SK-N-SH treated with all-trans-retinoic acid at 6 μM for 48 hours (cell line): Measurements from ENCODE around the gene ENOSF1.
A peak's percentile ranks its signal among the peaks of the same experiment; 100 is the strongest.

ENCODE experiments used
- ATAC-seq: fragments of 200-7000 bp; cut with Tn5 transposase; 3 replicates; pipeline ENCODE4 v1.9.1; 2020; ENCODE audit warnings: mild to moderate bottlenecking, moderate library complexity
- ARNTL ChIP-seq: fragments of 450-650 bp; formaldehyde crosslinking; IDR thresholded peaks from 2 replicates; pipeline ENCODE4 v1.5.0; 2020; ENCODE audit warnings: low read depth, mild to moderate bottlenecking, moderate library complexity, borderline replicate concordance
- BACH2 ChIP-seq: fragments of 250-450 bp; sonication (Bioruptor Pico); IDR thresholded peaks from 2 replicates; pipeline ENCODE4 v1.9.0; 2021; ENCODE audit warnings: mild to moderate bottlenecking, borderline replicate concordance
- CSDC2 ChIP-seq: fragments of 250-450 bp; sonication (Bioruptor Pico); IDR thresholded peaks from 2 replicates; pipeline ENCODE4 v1.5.0; 2020; ENCODE audit warnings: mild to moderate bottlenecking, moderate library complexity
- ESRRG ChIP-seq: fragments of 250-450 bp; sonication (Bioruptor Pico); IDR thresholded peaks from 2 replicates; pipeline ENCODE4 v1.6.1; 2021; ENCODE audit warnings: mild to moderate bottlenecking
- GLIS3 ChIP-seq: fragments of 250-450 bp; sonication (Bioruptor Pico); IDR thresholded peaks from 2 replicates; pipeline ENCODE4 v1.5.0; 2020; ENCODE audit warnings: mild to moderate bottlenecking, moderate library complexity
- ISL1 ChIP-seq: fragments of 250-450 bp; sonication (Bioruptor Pico); IDR thresholded peaks from 2 replicates; pipeline ENCODE4 v2.1.2; 2022; ENCODE audit warnings: mild to moderate bottlenecking, moderate library complexity
- OSR1 ChIP-seq: fragments of 250-450 bp; sonication (Bioruptor Pico); IDR thresholded peaks from 2 replicates; pipeline ENCODE4 v1.8.0; 2022; ENCODE audit warnings: moderate library complexity, mild to moderate bottlenecking, inconsistent platforms
- PPARA ChIP-seq: fragments of 250-450 bp; sonication (Bioruptor Pico); IDR thresholded peaks from 2 replicates; pipeline ENCODE4 v1.5.0; 2020; ENCODE audit warnings: mild to moderate bottlenecking, borderline replicate concordance
- RARB ChIP-seq: fragments of 250-450 bp; sonication (Bioruptor Pico); IDR thresholded peaks from 2 replicates; pipeline ENCODE4 v1.8.0; 2021; ENCODE audit warnings: mild to moderate bottlenecking, moderate library complexity
- SNAI2 ChIP-seq: fragments of 250-450 bp; sonication (Bioruptor Pico); IDR thresholded peaks from 2 replicates; pipeline ENCODE4 v1.5.0; 2020; ENCODE audit warnings: mild to moderate bottlenecking, moderate library complexity
- TCF4 ChIP-seq: fragments of 250-450 bp; sonication (Bioruptor Pico); IDR thresholded peaks from 2 replicates; pipeline ENCODE4 v1.8.0; 2021; ENCODE audit warnings: mild to moderate bottlenecking, moderate library complexity, borderline replicate concordance
- TOX ChIP-seq: fragments of 250-450 bp; sonication (Bioruptor Pico); IDR thresholded peaks from 2 replicates; pipeline ENCODE4 v1.8.0; 2021; ENCODE audit warnings: mild to moderate bottlenecking, moderate library complexity, borderline replicate concordance
- ZC3H10 ChIP-seq: fragments of 250-450 bp; sonication (Bioruptor Pico); IDR thresholded peaks from 2 replicates; pipeline ENCODE4 v1.5.1; 2021; ENCODE audit warnings: mild to moderate bottlenecking, moderate library complexity
- ZFP3 ChIP-seq: fragments of 250-450 bp; sonication (Bioruptor Pico); IDR thresholded peaks from 2 replicates; pipeline ENCODE4 v1.5.0; 2020; ENCODE audit warnings: mild to moderate bottlenecking, moderate library complexity
- ZNF565 ChIP-seq: fragments of 450-650 bp; formaldehyde crosslinking; conservative IDR thresholded peaks from 2 replicates; pipeline ENCODE4 v1.5.0; 2020; ENCODE audit warnings: low read depth, mild to moderate bottlenecking, moderate library complexity
- ZNF8 ChIP-seq: fragments of 450-650 bp; formaldehyde crosslinking; IDR thresholded peaks from 2 replicates; pipeline ENCODE4 v1.5.0; 2020; ENCODE audit warnings: mild to moderate bottlenecking, moderate library complexity
- TF ChIP-seq, protein P1 (sequence below): fragments of 250-450 bp; sonication (Bioruptor Pico); IDR thresholded peaks from 2 replicates; pipeline ENCODE4 v1.5.1; 2020; ENCODE audit warnings: low read depth, mild to moderate bottlenecking, moderate library complexity
- TF ChIP-seq, protein P2 (sequence below): fragments of 250-450 bp; sonication (Bioruptor Pico); IDR thresholded peaks from 2 replicates; pipeline ENCODE4 v1.8.0; 2021; ENCODE audit warnings: low read depth, mild to moderate bottlenecking, moderate library complexity, borderline replicate concordance
- TF ChIP-seq, protein P3 (sequence below): fragments of 250-450 bp; sonication (Bioruptor Pico); IDR thresholded peaks from 2 replicates; pipeline ENCODE4 v1.5.0; 2020; ENCODE audit warnings: mild to moderate bottlenecking, moderate library complexity
- TF ChIP-seq, protein P4 (sequence below): fragments of 250-450 bp; sonication (Bioruptor Pico); IDR thresholded peaks from 2 replicates; pipeline ENCODE4 v1.8.0; 2020; ENCODE audit warnings: mild to moderate bottlenecking, moderate library complexity, borderline replicate concordance
- TF ChIP-seq, protein P5 (sequence below): fragments of 250-450 bp; sonication (Bioruptor Pico); IDR thresholded peaks from 2 replicates; pipeline ENCODE4 v1.5.1; 2021; ENCODE audit warnings: mild to moderate bottlenecking, moderate library complexity

The ENOSF1 gene

DNA sequence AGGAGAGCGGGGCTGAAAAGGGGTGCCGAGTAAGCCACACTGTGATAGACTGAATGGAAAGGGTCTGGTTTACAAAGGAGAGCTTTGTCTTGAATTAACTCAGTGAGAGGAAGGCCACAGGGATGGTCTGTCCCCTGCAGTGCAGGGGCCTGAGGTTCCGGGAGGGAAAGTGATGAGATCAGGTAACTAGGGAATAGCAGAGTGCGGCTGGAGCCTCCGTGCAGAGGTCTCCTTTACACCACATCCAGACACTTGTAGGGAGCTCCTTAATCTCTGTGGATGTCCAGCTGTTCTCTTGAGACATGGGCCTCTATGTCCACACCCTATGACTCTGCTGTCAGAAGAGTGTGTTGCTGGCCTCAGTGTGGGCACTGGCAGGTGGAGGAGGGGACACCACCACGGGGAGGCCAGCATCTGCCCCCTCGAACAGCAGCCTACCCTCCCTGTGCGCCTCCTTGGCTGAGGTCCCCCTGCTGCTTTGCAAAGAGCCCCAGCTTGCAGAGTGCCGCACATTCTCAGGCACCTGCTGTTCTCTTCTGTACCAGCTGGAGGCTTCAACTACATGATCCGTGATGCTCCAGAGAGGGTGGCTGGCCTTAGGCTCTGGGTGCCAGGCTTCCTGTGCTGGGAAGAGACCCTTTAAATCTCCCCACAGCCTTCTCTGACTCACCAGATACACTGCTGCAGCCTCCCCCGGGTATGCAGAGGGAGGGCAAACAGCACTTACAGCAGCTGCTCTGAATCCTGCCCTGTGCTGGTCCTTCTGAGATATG lies 25.9 kb downstream of the ENOSF1 start:
- TF ChIP-seq ZNF565 (CRISPR knock-in tag) (no peak), CSDC2 (CRISPR knock-in tag) (no peak), ISL1 (CRISPR knock-in tag) (no peak), PPARA (CRISPR knock-in tag) (no peak)
- TF ChIP-seq, protein P1, sequence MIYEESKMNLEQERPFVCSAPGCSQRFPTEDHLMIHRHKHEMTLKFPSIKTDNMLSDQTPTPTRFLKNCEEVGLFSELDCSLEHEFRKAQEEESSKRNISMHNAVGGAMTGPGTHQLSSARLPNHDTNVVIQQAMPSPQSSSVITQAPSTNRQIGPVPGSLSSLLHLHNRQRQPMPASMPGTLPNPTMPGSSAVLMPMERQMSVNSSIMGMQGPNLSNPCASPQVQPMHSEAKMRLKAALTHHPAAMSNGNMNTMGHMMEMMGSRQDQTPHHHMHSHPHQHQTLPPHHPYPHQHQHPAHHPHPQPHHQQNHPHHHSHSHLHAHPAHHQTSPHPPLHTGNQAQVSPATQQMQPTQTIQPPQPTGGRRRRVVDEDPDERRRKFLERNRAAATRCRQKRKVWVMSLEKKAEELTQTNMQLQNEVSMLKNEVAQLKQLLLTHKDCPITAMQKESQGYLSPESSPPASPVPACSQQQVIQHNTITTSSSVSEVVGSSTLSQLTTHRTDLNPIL, result no peak
- TF ChIP-seq, protein P2, sequence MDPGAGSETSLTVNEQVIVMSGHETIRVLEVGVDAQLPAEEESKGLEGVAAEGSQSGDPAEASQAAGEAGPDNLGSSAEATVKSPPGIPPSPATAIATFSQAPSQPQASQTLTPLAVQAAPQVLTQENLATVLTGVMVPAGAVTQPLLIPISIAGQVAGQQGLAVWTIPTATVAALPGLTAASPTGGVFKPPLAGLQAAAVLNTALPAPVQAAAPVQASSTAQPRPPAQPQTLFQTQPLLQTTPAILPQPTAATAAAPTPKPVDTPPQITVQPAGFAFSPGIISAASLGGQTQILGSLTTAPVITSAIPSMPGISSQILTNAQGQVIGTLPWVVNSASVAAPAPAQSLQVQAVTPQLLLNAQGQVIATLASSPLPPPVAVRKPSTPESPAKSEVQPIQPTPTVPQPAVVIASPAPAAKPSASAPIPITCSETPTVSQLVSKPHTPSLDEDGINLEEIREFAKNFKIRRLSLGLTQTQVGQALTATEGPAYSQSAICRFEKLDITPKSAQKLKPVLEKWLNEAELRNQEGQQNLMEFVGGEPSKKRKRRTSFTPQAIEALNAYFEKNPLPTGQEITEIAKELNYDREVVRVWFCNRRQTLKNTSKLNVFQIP, result no peak
- TF ChIP-seq, protein P3, sequence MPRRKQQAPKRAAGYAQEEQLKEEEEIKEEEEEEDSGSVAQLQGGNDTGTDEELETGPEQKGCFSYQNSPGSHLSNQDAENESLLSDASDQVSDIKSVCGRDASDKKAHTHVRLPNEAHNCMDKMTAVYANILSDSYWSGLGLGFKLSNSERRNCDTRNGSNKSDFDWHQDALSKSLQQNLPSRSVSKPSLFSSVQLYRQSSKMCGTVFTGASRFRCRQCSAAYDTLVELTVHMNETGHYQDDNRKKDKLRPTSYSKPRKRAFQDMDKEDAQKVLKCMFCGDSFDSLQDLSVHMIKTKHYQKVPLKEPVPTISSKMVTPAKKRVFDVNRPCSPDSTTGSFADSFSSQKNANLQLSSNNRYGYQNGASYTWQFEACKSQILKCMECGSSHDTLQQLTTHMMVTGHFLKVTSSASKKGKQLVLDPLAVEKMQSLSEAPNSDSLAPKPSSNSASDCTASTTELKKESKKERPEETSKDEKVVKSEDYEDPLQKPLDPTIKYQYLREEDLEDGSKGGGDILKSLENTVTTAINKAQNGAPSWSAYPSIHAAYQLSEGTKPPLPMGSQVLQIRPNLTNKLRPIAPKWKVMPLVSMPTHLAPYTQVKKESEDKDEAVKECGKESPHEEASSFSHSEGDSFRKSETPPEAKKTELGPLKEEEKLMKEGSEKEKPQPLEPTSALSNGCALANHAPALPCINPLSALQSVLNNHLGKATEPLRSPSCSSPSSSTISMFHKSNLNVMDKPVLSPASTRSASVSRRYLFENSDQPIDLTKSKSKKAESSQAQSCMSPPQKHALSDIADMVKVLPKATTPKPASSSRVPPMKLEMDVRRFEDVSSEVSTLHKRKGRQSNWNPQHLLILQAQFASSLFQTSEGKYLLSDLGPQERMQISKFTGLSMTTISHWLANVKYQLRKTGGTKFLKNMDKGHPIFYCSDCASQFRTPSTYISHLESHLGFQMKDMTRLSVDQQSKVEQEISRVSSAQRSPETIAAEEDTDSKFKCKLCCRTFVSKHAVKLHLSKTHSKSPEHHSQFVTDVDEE (CRISPR knock-in tag), result no peak
- peak; percentile 18; the same call in 1 of the 3 replicates for ATAC-seq

DNA sequence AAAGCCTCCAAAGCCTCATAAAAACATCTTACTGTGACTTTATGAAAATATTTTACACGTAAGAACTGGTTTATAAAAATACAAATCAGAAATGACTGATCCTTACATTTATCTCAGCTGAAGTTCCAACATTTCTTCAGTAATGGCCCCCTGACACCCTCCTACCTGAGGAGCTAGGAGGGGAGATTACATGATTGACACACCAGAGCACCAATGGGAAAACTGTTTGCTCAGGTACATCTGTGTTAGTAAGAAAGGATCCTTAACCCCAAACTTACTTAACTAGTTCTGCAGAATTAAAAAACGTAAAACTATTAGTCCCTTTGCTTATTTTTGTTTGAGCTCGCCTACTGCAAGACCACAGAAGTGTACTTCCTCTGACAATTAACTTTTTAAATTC lies 27.0 kb downstream of the ENOSF1 start:
- TF ChIP-seq, protein P1, result no peak
- TF ChIP-seq RARB (CRISPR knock-in tag), result no peak
- TF ChIP-seq OSR1 (CRISPR knock-in tag), result no peak
- TF ChIP-seq ISL1 (CRISPR knock-in tag), result no peak
- no peak for TF ChIP-seq ZNF565 (CRISPR knock-in tag)
- no peak for TF ChIP-seq BACH2 (CRISPR knock-in tag)
- TF ChIP-seq ARNTL (CRISPR knock-in tag), result no peak
- TF ChIP-seq ZFP3 (CRISPR knock-in tag), result no peak
- no peak for TF ChIP-seq TCF4 (CRISPR knock-in tag)
- no peak for TF ChIP-seq ZC3H10 (CRISPR knock-in tag)
- TF ChIP-seq, protein P4, sequence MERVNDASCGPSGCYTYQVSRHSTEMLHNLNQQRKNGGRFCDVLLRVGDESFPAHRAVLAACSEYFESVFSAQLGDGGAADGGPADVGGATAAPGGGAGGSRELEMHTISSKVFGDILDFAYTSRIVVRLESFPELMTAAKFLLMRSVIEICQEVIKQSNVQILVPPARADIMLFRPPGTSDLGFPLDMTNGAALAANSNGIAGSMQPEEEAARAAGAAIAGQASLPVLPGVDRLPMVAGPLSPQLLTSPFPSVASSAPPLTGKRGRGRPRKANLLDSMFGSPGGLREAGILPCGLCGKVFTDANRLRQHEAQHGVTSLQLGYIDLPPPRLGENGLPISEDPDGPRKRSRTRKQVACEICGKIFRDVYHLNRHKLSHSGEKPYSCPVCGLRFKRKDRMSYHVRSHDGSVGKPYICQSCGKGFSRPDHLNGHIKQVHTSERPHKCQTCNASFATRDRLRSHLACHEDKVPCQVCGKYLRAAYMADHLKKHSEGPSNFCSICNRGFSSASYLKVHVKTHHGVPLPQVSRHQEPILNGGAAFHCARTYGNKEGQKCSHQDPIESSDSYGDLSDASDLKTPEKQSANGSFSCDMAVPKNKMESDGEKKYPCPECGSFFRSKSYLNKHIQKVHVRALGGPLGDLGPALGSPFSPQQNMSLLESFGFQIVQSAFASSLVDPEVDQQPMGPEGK, result no peak
- TF ChIP-seq, protein P5, sequence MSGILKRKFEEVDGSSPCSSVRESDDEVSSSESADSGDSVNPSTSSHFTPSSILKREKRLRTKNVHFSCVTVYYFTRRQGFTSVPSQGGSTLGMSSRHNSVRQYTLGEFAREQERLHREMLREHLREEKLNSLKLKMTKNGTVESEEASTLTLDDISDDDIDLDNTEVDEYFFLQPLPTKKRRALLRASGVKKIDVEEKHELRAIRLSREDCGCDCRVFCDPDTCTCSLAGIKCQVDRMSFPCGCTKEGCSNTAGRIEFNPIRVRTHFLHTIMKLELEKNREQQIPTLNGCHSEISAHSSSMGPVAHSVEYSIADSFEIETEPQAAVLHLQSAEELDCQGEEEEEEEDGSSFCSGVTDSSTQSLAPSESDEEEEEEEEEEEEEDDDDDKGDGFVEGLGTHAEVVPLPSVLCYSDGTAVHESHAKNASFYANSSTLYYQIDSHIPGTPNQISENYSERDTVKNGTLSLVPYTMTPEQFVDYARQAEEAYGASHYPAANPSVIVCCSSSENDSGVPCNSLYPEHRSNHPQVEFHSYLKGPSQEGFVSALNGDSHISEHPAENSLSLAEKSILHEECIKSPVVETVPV (CRISPR knock-in tag), result no peak
- no peak for TF ChIP-seq SNAI2 (CRISPR knock-in tag)
- TF ChIP-seq PPARA (CRISPR knock-in tag), result no peak
- no peak for TF ChIP-seq GLIS3 (CRISPR knock-in tag)
- no peak for TF ChIP-seq CSDC2 (CRISPR knock-in tag)
- TF ChIP-seq ZNF8 (CRISPR knock-in tag), result no peak
- no peak for TF ChIP-seq ESRRG
- TF ChIP-seq TOX (CRISPR knock-in tag), result no peak
- ATAC-seq, result no peak
